Heart left ventricle (tissue), 16 donors: ENCODE data around the gene LDHAL6B. TPM values are rescaled to one million over a fixed set of nuclear protein-coding genes. Genes with fewer than 3 reads are reported as not detected.

Source experiments
- ATAC-seq, 4 donors: fragments of 200-7000 bp; cut with Tn5 transposase; one replicate each; pipeline ENCODE4 v1.9.1; 2020 to 2022; ENCODE audit warnings: moderate library complexity in 4 of 4, mild to moderate bottlenecking in 3 of 4, moderate number of reproducible peaks in 1 of 4
- DNase-seq, 5 donors: peaks; one replicate each; pipeline ENCODE4 v3.0.0-alpha.2; 2020
- H3K27ac ChIP-seq, 12 donors: fragments of 200-600 bp; sonication (generic) in 4 of 12; one replicate each; pipeline versions ENCODE4 v1.5.0 to v1.8.0; 2016 to 2022; ENCODE audit warnings: mild to moderate bottlenecking in 2 of 12
- H3K27me3 ChIP-seq, 9 donors: fragments of 200-600 bp; sonication (generic) in 2 of 9; one replicate each; pipeline versions ENCODE4 v1.5.1 to v1.8.0; 2016 to 2022; ENCODE audit warnings: mild to moderate bottlenecking in 3 of 9
- H3K36me3 ChIP-seq, 9 donors: fragments of 200-600 bp; sonication (generic) in 2 of 9; one replicate each; pipeline versions ENCODE4 v1.5.0 to v1.8.0; 2018 to 2022; ENCODE audit warnings: mild to moderate bottlenecking in 2 of 9
- H3K4me1 ChIP-seq, 12 donors: fragments of 200-600 bp; sonication (generic) in 4 of 12; one replicate each; pipeline versions ENCODE4 v1.5.0 to v1.8.0; 2016 to 2022; ENCODE audit warnings: mild to moderate bottlenecking in 3 of 12
- H3K4me3 ChIP-seq, 12 donors: fragments of 200-600 bp; sonication (generic) in 4 of 12; one replicate each; pipeline versions ENCODE4 v1.5.0 to v1.8.0; 2017 to 2022; ENCODE audit warnings: mild to moderate bottlenecking in 9 of 12, moderate library complexity in 4 of 12
- H3K9me3 ChIP-seq, 12 donors: fragments of 200-600 bp; sonication (generic) in 4 of 12; one replicate each; pipeline versions ENCODE4 v1.5.0 to v1.8.0; 2016 to 2022; ENCODE audit warnings: mild to moderate bottlenecking in 1 of 12
- POLR2A ChIP-seq, 2 donors: fragments of 450-650 bp; IDR thresholded peaks; one replicate each; pipeline ENCODE4 v1.6.1; 2017; ENCODE audit warnings: antibody characterized with exemption in 2 of 2, mild to moderate bottlenecking in 2 of 2, moderate library complexity in 2 of 2
- WGBS, 4 donors: extraction: QIAGEN DNeasy Blood & Tissue Kit in 2 of 4; methylation state at CpG; one replicate each; pipeline versions ENCODE4 v1.1.5 to v1.1.7; 2013 to 2018; 5-methylcytosine and 5-hydroxymethylcytosine counted together
- intact Hi-C, 10 donors: fragments of 100-400 bp; cut with DNase I; formaldehyde crosslinking; loops; one replicate each; pipeline versions ENCODE4 v1.11.1 to v1.14.2; 2022
- polyA plus RNA-seq, 2 donors: library from polyadenylated mRNA; stranded (reverse); fragments of 200-250 nt; gene quantifications; one replicate each; pipeline ENCODE4 v1.2.3, GENCODE V29; 2013
- total RNA-seq, 9 donors: library from RNA; depleted of rRNA in 2 of 9; stranded (reverse); fragments of >200 nt in 2 of 9; fragmentation: NEBNext Ultra II Directional in 3 of 9; extraction: Animal tissue kit (Norgen Biotek cat#: 25700) in 3 of 9; gene quantifications; one replicate each; pipeline versions ENCODE4 v1.1.0 to v1.2.4, GENCODE V29; 2016 to 2023
- TF ChIP-seq, protein P1 (sequence below), 12 donors: fragments of 200-600 bp; sonication (generic) in 4 of 12; IDR thresholded peaks; one replicate each; pipeline versions ENCODE4 v1.5.0 to v1.8.0; 2018 to 2022; ENCODE audit warnings: antibody characterized with exemption in 12 of 12, mild to moderate bottlenecking in 5 of 12
- donor health status: ischemic (EF 13 %, LVEDD 7.1; RV severe dilation, severe dysfunction).
- donor health status: healthy with polysubstance abuse.
- donor health status: DM: no; HTN: yes; CAD: no.
- donor health status: DM: no; HTN: no; CAD: no.
- donor health status: ischemic (EF 25% LVEDD 6.9; RV normal size, moderate dysfunction).
- donor health status: ischemic (EF 25% LVEDD 5.7; RV mildly dilated, moderate dysfunction).
- donor health status: healthy.
- donor health status: DM: yes; HTN: yes; CAD: no.
- donor health status: ischemic (EF 35%, LVEDD 5.7; RV mildly dilated, moderate dysfunction).
- donor health status: nonischemic (EF 11% LVEDD 7.7; RV severe dilation, severe dysfunction).
- donor health status: DM: yes; HTN: yes; CAD: no.
- donor health status: PGD.
- donor health status: ischemic (EF 29% LVEDD 5.4; RV normal size, mild dysfunction).
- donor health status: nonischemic (EF 23%, LVEDD 6.1; RV moderate dilation, normal function).

Gene LDHAL6B
- total and polyA plus RNA-seq, 11 donors, result not detected

DNA sequence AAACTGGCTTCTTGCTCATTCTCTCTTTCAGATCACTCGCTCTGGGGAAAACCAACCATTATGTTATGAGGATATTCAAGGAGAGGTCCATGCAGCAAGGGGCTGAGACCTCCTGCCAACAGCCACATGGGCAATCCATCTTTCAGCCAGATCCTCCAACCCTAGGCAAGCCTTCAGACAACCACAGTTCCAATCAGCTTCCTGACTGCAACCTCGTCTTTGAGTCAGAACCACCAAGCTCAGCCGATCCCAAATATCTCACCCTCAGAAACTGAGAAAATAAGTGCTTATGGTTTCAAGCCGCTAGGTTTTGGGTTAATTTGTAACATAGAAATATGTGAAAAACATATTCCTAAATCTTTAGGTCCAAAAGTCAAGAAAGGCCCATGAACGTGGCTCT is 10.3 kb downstream of the LDHAL6B start:
- ATAC-seq, result no peak
- no peak overlapping the region for H3K4me3 ChIP-seq
- TF ChIP-seq POLR2A (IDR thresholded peaks at IDR 0.05), result no peak
- TF ChIP-seq, protein P1, sequence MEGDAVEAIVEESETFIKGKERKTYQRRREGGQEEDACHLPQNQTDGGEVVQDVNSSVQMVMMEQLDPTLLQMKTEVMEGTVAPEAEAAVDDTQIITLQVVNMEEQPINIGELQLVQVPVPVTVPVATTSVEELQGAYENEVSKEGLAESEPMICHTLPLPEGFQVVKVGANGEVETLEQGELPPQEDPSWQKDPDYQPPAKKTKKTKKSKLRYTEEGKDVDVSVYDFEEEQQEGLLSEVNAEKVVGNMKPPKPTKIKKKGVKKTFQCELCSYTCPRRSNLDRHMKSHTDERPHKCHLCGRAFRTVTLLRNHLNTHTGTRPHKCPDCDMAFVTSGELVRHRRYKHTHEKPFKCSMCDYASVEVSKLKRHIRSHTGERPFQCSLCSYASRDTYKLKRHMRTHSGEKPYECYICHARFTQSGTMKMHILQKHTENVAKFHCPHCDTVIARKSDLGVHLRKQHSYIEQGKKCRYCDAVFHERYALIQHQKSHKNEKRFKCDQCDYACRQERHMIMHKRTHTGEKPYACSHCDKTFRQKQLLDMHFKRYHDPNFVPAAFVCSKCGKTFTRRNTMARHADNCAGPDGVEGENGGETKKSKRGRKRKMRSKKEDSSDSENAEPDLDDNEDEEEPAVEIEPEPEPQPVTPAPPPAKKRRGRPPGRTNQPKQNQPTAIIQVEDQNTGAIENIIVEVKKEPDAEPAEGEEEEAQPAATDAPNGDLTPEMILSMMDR (IDR thresholded peaks at IDR 0.05), result no peak
- peaks cover 0 to 7% (median 0%) of the 10 kb centered on the region in 12 donors for H3K4me1 ChIP-seq
- 96 to 97% (median 97%) methylated on average over 5 of the region's 5 CpGs for WGBS, 4 donors
- no peak overlapping the region for H3K27ac ChIP-seq
- no peak for DNase-seq
- intact Hi-C loops, result no loop called here
- H3K9me3 ChIP-seq, result no peaks in the 10 kb centered on the region
- H3K36me3 ChIP-seq, result peaks cover 0 to 84% (median 46%) of the 10 kb centered on the region in 9 donors
- H3K27me3 ChIP-seq, result no peaks in the 10 kb centered on the region

DNA sequence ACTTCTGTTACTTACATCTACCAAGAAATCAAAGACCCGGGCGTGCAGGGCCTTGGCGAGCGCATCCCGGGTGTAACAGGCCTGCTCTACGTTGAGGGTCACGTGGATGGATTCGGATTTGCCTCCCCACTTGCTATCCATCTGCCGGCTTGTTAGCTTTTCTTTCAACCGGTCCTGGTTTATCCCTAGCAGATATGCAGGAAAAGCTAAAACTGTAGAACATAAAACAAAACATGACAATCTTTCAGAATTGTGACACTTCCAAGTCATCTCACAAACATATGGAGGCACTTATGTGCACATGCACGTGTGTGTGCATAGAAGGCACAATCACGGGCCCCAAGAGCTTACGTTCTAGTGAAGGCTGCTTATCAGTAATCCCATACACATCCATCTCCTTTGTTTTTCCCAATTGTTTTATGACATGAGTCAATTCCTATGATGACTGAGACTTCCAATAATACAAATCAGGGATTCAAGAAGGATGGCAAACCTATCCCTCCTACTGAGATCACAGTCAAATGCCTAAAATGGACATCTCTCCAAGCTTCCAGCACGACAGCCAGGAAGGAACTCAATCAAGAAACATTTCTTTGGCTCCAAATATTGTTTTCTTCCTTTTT is 11.3 kb downstream of the LDHAL6B start:
- WGBS, 4 donors, result 85 to 90% (median 88%) methylated on average over 14 of the region's 14 CpGs
- Histone ChIP-seq H3K9me3 (no peaks in the 10 kb centered on the region), H3K36me3 (peaks cover 0 to 83% (median 54%) of the 10 kb centered on the region in 9 donors), H3K4me3 (no peak overlapping the region), H3K27me3 (no peaks in the 10 kb centered on the region), H3K27ac (no peak overlapping the region), H3K4me1 (peaks cover 0 to 18% (median under 1%) of the 10 kb centered on the region in 12 donors)
- TF ChIP-seq, protein P1 (IDR thresholded peaks at IDR 0.05), result no peak
- DNase-seq, result no peak
- no peak for ATAC-seq
- intact Hi-C loops, result no loop called here

DNA sequence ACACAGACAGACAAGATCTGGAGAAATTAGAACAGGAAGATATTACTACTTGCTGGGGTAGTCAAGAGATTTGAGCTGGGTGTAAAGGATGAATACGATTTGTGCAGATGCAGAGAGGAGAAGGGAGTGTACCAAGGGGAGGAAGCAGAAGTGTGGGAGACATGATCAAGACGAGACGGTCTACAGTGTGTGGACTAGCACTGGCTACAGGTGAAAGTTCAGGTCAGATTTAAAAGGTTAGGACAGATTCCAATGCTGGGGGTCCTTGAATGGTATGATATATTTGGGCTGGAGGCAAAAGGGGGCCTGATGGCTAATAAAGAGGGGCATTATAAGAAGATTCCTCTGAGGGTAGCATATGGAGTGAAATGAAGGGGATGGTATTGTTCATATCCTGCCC is 12.1 kb downstream of the LDHAL6B start:
- Histone ChIP-seq H3K27me3 (no peaks in the 10 kb centered on the region), H3K4me3 (no peak overlapping the region), H3K4me1 (peaks cover 0 to 22% (median 4%) of the 10 kb centered on the region in 12 donors), H3K9me3 (no peaks in the 10 kb centered on the region), H3K27ac (no peak overlapping the region), H3K36me3 (peaks cover 0 to 83% (median 51%) of the 10 kb centered on the region in 9 donors)
- 44 to 77% (median 64%) methylated on average over 3 of the region's 3 CpGs for WGBS, 4 donors
- ATAC-seq (no peak), DNase-seq (no peak)
- intact Hi-C loops, result no loop called here
- TF ChIP-seq POLR2A (IDR thresholded peaks at IDR 0.05), result no peak
- TF ChIP-seq, protein P1 (IDR thresholded peaks at IDR 0.05), result no peak

DNA sequence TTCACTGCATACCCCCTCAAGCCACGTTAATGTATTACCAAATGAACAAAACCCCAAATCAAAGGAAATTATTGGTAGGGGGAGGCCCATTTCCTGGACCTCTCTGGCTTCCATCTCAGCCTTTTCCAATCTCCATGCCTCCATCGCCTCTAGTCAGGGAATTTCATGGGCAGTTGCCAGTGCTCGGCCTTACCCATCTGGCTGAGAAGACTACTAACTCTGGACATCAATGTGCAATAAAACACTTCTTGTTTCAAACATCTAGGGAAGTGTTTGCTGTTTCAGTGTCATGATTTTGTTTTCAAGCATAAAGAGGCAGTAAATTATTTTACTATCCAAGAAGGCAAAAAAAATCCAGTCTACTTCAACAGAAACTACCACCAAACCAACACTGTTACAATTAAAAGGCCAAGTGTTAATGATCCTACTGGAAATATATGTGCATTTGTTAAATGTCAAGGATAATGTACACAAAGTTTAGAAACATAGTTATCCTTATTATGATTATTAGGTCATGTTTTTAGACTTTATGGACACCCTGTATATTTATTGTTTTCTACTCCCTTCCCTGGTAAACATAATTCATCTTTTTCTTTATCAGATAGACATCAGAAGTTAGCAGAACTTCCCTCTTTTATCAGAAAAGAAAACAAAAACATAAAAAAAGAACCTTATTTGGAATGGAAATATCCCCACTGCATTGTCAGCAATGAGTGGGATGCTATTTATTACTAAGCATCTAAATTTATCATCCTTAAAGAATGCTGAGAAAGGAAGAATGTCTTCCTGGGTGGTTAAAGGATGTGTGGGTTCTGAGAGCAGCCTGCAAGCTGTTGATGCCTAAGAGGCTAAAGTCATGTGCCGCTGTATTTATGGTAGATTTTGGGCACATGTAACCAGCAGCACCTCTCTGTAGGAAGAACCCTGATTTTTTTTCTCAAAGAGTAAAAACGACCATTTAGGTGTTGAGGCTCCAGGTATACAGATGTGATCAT is 15.2 kb downstream of the LDHAL6B start:
- 76 to 87% (median 83%) methylated on average over 5 of the region's 5 CpGs for WGBS, 4 donors
- Histone ChIP-seq H3K27ac (peak overlapping the region in 1 of 12 donors; percentile 15), H3K9me3 (no peaks in the 10 kb centered on the region), H3K4me3 (no peak overlapping the region), H3K36me3 (peaks cover 0 to 67% (median 49%) of the 10 kb centered on the region in 9 donors), H3K27me3 (no peaks in the 10 kb centered on the region), H3K4me1 (peaks cover 0 to 39% (median 21%) of the 10 kb centered on the region in 12 donors)
- DNase-seq (no peak), ATAC-seq (peak in 1 of 4 donors; percentile 38)
- intact Hi-C loops, result loop anchor here in 2 of 10 donors (2.0 to 10.0 kb wide), 2 partner anchors 21 to 237 kb away; partner anchors contain the start of gene RNF111 (in 1 of the 2)
- TF ChIP-seq POLR2A (IDR thresholded peaks at IDR 0.05), result no peak
- TF ChIP-seq, protein P1 (IDR thresholded peaks at IDR 0.05), result no peak
